EL (cell line): ENCODE data around the gene PCDHA10.
"Not testable (repeated sequence)": the region's sequence is repeated elsewhere in the genome, so short reads cannot be mapped to it uniquely, and the experiment has no call there.

ENCODE experiments used
- DNase-seq: peaks from one replicate; pipeline ENCODE4 v3.0.0-alpha.2; 2016

Gene PCDHA10

DNA sequence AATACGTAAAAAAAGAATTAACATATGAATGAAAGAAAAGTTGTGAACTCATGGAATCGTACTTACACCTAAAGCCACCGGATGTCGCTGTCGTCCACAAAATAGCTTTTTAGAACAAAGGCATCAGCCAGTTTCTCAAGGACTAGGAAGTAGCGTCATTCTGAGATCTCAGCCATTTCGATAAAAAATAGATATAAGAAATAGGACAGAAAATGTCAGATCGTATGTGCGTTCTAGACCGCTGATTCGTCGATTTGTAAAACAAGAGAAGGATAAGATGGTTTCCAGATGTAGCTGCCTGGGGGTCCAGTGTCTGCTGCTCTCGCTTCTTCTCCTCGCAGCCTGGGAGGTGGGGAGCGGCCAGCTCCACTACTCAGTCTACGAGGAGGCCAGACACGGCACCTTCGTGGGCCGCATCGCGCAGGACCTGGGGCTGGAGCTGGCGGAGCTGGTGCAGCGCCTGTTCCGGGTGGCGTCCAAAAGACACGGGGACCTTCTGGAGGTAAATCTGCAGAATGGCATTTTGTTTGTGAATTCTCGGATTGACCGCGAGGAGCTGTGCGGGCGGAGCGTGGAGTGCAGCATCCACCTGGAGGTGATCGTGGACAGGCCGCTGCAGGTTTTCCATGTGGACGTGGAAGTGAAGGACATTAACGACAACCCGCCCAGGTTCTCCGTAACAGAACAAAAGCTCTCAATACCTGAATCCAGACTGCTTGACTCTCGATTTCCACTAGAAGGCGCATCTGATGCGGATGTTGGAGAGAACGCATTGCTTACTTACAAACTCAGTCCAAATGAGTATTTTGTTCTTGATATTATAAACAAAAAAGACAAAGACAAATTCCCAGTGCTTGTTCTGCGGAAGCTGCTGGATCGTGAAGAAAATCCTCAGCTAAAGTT, at the start of gene PCDHA10:
Gene PCDHA10, plus strand, starts transcription at position 126 of the 903 bp plus-strand sequence. Its CDS starts 152 bp downstream, at position 278.
- DNase-seq, result no peak

DNA sequence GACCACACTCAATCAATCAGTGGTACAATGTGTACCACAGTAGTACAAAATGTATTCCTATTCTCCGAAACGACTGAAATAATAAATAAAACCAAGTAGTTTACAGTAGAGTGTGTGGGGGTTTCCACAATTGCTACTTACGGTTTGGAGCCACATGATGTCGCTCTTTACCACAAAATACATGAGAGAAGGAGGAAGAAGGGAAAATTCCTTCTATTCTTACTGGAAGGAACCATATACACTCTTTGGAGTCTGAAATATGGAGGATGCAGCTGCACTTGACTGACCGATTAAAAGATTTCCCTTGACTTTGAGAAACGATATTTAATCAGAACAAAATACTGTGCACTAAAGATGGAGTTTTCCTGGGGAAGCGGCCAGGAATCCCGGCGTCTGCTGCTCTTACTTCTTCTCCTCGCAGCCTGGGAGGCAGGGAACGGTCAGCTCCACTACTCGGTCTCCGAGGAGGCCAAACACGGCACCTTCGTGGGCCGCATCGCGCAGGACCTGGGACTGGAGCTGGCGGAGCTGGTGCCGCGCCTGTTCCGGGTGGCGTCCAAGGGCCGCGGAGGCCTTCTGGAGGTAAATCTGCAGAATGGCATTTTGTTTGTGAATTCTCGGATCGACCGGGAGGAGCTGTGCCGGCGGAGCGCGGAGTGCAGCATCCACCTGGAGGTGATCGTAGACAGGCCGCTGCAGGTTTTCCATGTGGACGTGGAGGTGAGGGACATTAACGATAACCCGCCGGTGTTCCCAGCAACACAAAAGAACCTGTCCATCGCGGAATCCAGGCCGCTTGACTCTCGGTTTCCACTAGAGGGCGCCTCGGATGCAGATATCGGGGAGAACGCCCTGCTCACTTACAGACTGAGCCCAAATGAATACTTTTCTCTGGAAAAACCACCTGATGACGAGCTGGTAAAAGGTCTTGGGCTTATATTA, 48.6 kb upstream of the PCDHA10 start, which contains the start of gene PCDHA4:
Gene PCDHA4, plus strand, starts transcription at position 235 of the 942 bp plus-strand sequence.
- peak; percentile 13 for DNase-seq

DNA sequence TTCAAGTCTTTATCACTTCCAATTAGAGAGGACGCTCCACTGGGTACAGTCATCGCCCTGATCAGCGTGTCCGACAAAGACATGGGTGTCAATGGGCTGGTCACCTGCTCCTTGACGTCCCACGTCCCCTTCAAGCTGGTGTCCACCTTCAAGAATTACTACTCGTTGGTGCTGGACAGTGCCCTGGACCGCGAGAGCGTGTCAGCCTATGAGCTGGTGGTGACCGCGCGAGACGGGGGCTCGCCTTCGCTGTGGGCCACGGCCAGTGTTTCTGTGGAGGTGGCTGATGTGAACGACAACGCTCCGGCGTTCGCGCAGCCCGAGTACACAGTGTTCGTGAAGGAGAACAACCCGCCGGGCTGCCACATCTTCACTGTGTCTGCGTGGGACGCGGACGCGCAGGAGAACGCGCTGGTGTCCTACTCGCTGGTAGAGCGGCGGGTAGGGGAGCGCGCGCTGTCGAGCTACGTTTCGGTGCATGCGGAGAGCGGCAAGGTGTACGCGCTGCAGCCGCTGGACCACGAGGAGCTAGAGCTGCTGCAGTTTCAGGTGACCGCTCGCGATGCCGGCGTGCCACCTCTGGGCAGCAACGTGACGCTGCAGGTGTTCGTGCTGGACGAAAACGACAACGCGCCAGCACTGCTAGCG, 47.3 kb upstream of the PCDHA10 start:
- not testable (repeated sequence) for DNase-seq

- no peak for DNase-seq
Measured at GRCh38 chr5:140808889-140809291, 46.8 kb upstream of the PCDHA10 start.

- peak; percentile 27 for DNase-seq
Measured at GRCh38 chr5:140821375-140822280, 34.1 kb upstream of the PCDHA10 start, which contains the start of gene PCDHA5. PCDHA5 (plus strand) TSS chr5:140821613.

GRCh38 chr5:140822281-140822629, 33.4 kb upstream of the PCDHA10 start:
- DNase-seq, result no peak

GRCh38 chr5:140822969-140823368, 32.7 kb upstream of the PCDHA10 start:
- not testable (repeated sequence) for DNase-seq

DNA sequence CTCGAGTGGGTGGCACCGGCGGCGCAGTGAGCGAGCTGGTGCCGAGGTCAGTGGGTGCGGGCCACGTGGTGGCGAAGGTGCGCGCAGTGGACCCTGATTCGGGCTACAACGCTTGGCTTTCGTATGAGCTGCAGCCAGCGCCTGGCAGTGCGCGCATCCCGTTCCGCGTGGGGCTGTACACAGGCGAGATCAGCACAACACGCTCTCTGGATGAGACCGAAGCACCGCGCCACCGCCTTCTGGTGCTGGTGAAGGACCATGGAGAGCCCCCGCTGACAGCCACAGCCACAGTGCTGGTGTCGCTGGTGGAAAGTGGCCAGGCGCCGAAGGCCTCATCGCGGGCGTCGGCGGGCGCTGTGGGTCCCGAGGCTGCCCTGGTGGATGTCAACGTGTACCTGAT, 32.2 kb upstream of the PCDHA10 start:
- DNase-seq, result no peak

DNA sequence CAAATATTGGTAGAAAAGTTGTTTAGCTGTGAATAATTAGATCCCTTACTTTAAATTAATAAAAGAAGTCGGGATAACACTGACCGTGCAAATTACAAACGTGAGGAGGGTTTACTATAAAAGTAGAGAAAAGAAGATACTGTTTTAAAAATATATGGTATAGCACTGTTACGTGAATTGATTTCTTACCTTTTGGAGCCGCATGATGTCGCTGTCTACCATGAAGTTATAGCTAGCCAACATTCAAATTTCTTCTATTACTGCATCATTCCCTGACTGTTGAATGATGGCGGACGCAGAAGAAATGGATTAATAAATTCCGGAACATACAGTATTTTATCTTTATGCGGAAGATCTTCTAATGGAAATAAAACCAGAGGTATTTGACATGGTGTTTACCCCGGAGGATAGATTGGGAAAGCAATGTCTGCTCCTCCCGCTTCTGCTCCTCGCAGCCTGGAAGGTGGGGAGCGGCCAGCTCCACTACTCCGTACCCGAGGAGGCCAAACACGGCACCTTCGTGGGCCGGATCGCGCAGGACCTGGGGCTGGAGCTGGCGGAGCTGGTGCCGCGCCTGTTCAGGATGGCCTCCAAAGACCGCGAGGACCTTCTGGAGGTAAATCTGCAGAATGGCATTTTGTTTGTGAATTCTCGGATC, 27.9 kb upstream of the PCDHA10 start, which contains the start of gene PCDHA6:
Gene PCDHA6, plus strand, starts transcription at position 257 of the 658 bp plus-strand sequence. Its CDS starts 132 bp downstream, at position 389.
- no peak for DNase-seq

DNA sequence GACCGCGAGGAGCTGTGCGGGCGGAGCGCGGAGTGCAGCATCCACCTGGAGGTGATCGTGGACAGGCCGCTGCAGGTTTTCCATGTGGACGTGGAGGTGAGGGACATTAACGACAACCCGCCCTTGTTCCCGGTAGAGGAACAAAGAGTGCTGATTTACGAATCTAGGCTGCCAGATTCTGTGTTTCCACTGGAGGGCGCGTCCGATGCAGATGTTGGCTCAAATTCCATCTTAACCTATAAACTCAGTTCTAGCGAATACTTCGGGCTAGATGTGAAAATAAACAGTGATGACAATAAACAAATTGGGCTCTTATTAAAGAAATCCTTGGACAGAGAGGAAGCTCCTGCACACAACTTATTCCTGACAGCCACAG, 27.3 kb upstream of the PCDHA10 start:
- no peak for DNase-seq

- DNase-seq, result not testable (repeated sequence)
Measured at GRCh38 chr5:140829511-140830501, 25.9 kb upstream of the PCDHA10 start.

DNA sequence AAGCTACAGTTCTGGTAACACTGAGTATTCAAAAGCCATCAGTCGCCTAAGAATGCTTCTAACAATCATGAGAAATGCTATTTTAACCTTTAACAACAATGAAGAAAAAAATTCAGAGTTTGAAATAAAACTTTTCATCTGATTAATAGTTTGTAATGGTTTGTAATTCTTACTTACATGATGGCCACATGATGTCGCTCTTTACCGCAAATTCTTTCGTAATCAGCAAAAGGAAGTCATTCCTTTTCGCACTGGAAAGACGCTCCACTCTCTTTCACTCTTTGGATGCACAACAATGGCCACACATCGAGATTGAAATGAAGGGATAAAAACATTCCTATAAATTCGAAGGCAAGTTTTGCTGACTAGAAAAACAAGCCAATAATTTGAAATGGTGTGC, 21.7 kb upstream of the PCDHA10 start, which contains the start of gene PCDHA7:
Gene PCDHA7, plus strand, starts transcription at position 277 of the 400 bp plus-strand sequence. Its CDS starts 115 bp downstream, at position 392.
- peak; percentile 20 for DNase-seq

- not testable (repeated sequence) for DNase-seq
Measured at GRCh38 chr5:140834439-140835008, 21.2 kb upstream of the PCDHA10 start.

DNA sequence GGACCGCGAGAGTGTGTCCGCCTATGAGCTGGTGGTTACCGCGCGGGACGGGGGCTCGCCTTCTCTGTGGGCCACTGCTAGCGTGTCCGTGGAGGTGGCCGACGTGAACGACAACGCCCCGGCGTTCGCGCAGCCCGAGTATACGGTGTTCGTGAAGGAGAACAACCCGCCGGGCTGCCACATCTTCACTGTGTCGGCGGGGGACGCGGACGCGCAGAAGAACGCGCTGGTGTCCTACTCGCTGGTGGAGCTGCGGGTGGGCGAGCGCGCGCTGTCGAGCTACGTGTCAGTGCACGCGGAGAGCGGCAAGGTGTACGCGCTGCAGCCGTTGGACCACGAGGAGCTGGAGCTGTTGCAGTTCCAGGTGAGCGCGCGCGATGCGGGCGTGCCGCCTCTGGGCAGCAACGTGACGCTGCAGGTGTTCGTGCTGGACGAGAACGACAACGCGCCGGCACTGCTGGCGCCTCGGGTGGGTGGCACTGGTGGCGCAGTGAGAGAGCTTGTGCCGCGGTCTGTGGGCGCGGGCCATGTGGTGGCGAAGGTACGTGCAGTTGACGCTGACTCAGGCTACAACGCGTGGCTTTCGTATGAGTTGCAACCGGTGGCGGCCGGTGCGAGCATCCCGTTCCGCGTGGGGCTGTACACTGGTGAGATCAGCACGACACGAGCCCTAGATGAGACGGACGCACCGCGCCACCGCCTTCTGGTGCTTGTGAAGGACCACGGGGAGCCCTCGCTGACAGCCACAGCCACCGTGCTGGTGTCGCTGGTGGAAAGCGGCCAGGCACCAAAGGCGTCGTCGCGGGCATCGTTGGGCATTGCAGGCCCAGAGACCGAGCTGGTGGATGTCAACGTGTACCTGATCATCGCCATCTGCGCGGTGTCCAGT, 19.8 kb upstream of the PCDHA10 start:
- no peak for DNase-seq

DNA sequence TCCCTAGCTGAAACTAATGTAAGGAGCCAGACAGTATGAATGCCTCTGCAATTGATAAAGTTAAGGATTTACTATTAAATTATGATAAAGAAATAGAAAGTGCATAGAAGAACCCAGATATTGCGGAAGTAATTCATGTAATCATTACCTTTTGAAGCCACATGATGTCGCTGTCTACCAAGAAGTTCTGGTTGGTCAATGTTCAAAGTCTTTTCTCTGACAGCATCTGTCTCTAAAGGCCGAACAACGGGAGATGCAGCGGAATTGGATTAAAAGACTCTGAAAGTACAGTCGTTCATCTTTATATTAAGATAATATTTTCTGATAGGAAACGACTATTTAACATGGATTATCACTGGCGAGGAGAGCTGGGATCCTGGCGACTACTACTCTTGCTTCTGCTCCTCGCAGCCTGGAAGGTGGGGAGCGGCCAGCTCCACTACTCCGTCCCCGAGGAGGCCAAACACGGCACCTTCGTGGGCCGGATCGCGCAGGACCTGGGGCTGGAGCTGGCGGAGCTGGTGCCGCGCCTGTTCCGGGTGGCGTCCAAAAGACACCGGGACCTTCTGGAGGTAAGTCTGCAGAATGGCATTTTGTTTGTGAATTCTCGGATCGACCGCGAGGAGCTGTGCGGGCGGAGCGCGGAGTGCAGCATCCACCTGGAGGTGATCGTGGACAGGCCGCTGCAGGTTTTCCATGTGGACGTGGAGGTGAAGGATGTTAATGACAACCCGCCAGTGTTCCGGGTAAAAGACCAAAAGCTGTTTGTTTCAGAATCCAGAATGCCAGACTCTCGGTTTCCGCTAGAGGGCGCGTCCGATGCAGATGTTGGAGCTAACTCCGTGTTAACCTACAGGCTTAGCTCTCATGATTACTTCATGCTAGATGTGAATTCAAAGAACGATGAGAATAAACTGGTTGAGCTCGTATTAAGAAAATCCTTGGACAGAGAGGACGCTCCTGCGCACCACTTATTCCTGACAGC, 14.4 kb upstream of the PCDHA10 start, which contains the start of gene PCDHA8:
Gene PCDHA8, plus strand, starts transcription at position 210 of the 985 bp plus-strand sequence. Its CDS starts 135 bp downstream, at position 345.
- DNase-seq, result peak; percentile 13
